HG03520 (cell line): ENCODE data around the gene TTC34.
"Not testable (repeated sequence)": the region's sequence is repeated elsewhere in the genome, so short reads cannot be mapped to it uniquely, and the experiment has no call there.

Experiments used
- ATAC-seq: cut with Tn5 transposase; IDR thresholded peaks from one replicate; pipeline ENCODE4 v1.9.1; 2021; ENCODE audit warnings: mild to moderate bottlenecking, moderate library complexity; ENCODE audit not compliant: unreplicated experiment

Gene TTC34

GRCh38 chr1:2778220-2778592 is 23.3 kb downstream of the TTC34 start:
- no peak for ATAC-seq

DNA sequence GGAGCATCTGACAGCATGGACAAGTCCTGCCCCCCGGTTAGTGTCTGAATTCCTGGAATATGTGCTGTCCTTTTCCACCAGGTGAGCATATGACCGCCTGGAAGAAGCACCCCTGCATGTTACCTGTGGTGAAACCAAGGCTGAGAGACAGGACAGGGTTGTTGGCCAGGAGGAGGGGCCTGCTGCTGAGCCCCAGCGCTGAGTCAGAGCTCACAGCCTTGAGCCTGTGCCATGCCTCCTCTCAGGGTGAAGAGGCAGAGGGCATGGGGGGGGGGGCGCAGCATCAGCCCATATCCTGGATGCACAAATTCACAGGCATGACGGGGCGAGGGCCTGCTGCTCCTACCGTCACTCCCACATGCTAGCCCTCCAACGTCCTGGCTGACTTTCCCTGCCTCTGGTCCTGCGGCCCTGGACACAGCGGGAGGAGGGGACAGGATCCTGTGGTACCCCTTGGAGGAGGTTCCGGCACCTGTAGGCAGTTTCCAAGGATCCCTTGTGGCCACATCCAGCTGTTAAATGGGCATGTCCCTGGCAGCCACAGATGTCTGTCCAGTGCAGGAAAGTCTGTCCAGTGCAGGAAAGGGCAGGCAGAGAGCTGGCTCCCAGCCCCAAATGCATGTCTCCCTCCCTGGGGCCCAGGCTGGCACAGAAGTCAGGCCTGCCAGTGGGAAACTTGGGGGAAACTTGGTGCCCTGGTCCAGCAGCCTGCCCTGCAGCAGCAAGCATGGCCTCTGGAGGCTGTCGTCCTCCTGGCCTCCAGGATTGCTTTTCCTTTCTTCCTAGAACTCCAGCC is 23.9 kb downstream of the TTC34 start:
- no peak for ATAC-seq

- not testable (repeated sequence) for ATAC-seq
These were observed 26.2 kb downstream of the TTC34 start for GRCh38 chr1:2775333-2775732.

GRCh38 chr1:2768052-2768451 is 33.4 kb downstream of the TTC34 start:
- ATAC-seq: not testable (repeated sequence)

GRCh38 chr1:2759433-2759832 is 42.1 kb downstream of the TTC34 start:
- ATAC-seq: not testable (repeated sequence)

DNA sequence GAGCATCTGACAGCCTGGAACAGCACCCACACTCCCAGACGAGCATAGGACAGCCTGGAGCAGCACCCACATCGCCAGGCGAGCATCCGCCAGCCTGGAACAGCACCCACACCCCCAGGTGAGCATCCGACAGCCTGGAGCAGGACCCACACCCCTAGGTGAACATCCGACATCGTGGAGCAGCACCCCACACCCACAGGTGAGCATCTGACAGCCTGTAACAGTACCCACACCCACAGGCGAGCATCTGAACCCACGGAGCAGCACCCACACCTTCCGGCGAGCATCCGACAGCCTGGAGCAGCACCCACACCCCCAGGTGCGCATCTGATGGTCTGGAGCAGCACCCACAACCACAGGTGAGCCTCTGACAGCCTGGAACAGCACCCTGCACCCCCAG is 44.0 kb downstream of the TTC34 start:
- ATAC-seq: not testable (repeated sequence)

DNA sequence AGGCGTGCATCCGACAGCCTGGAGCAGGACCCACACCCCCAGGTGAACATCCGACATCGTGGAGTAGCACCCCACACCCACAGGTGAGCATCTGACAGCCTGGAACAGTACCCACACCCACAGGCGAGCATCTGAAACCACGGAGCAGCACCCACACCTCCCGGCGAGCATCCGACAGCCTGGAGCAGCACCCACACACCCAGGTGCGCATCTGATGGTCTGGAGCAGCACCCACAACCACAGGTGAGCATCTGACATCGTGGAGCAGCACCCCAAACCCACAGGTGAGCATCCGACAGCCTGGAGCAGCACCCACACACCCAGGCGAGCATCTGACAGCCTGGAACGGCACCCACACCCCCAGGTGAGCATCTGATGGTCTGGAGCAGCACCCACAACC is 46.1 kb downstream of the TTC34 start:
- ATAC-seq: not testable (repeated sequence)

GRCh38 chr1:2754597-2754996 is 46.9 kb downstream of the TTC34 start:
- not testable (repeated sequence) for ATAC-seq

GRCh38 chr1:2752503-2752902 is 49.0 kb downstream of the TTC34 start:
- ATAC-seq: not testable (repeated sequence)

DNA sequence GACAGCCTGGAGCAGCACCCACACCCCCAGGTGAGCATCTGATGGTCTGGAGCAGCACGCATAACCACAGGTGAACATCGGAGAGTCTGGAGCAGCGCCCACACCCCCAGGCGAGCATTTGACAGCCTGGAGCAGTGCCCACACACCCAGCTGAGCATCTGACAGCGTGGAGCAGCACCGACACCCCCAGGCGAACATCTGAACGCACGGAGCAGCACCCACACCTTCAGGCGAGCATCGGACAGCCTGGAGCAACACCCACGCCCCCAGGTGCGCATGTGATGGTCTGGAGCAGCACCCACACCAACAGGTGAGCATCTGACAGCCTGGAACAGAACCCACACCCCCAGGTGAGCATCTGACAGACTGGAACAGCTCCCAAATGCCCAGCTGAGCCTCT is 49.6 kb downstream of the TTC34 start:
- not testable (repeated sequence) for ATAC-seq

GRCh38 chr1:2750766-2751730 is 50.4 kb downstream of the TTC34 start:
- ATAC-seq: not testable (repeated sequence)

DNA sequence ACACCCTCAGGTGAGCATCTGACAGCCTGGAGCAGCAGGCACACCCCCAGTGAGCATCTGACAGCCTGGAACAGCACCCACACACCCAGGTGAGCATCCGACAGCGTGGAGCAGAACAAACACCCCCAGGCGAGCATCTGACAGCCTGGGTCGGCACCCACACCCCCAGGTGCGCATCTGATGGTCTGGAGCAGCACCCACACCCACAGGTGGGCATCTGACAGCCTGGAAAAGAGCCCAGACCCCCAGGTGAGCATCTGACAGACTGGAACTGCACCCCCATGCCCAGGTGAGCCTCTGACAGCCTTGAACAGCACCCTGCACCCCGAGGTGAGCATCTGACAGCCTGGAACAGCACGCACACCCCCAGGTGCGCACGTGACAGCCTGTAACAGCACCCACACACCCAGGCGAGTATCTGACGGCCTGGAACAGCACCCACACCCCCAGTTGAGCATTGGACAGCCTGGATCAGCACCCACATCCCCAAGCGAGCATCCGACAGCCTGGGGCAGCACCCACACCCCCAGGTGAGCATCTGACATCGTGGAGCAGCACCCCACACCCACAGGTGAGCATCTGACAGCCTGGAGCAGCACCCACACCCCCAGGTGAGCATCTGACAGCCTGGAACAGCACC is 51.3 kb downstream of the TTC34 start:
- not testable (repeated sequence) for ATAC-seq

GRCh38 chr1:2748626-2749025 is 52.9 kb downstream of the TTC34 start:
- not testable (repeated sequence) for ATAC-seq

DNA sequence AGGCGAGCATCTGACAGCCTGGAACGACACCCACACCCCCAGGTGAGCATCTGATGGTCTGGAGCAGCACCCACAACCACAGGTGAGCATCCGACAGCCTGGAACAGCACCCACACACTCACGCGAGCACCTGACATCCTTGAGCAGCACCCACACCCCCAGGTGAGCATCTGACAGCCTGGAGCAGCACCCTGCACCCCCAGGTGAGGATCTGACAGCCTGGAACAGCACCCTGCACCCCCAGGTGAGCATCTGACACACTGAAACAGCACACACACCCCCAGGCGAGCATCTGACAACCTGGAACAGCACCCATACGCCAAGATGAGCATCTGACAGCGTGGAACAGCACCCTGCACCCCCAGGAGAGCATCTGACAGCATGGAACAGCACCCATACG is 106.7 kb downstream of the TTC34 start:
- not testable (repeated sequence) for ATAC-seq

- not testable (repeated sequence) for ATAC-seq
These were observed 111.3 kb downstream of the TTC34 start for GRCh38 chr1:2690180-2690579.

DNA sequence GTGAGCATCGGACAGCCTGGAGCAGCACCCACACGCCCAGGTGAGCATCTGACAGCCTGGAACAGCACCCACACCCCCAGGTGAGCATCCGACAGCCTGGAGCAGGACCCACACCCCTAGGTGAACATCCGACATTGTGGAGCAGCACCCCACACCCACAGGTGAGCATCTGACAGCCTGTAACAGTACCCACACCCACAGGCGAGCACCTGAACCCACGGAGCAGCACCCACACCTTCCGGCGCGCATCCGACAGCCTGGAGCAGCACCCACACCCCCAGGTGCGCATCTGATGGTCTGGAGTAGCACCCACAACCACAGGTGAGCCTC is 113.2 kb downstream of the TTC34 start:
- ATAC-seq: not testable (repeated sequence)

DNA sequence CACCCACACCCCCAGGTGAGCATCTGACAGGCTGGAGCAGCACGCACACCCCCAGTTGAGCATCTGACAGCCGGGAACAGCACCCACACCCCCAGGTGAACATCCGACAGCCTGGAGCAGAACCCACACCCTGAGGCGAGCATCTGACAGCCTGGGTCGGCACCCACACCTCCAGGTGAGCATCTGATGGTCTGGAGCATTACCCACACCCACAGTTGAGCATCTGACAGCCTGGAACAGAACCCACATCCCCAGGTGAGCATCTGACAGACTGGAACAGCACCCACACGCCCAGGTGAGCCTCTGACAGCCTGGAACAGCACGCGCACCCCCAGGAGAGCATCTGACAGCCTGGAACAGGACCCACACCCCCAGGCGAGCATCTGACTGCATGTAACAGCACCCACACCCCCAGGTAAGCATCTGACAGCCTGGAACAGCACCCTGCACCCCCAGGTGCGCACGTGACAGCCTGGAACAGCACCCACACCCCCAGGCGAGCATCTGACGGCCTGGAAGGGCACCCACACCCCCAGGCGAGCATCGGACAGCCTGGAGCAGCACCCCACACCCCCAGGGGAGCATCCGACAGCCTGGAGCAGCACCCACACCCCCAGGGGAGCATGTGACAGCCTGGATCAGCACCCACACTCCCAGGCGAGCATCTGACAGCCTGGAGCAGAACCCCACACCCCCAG is 113.7 kb downstream of the TTC34 start:
- not testable (repeated sequence) for ATAC-seq

DNA sequence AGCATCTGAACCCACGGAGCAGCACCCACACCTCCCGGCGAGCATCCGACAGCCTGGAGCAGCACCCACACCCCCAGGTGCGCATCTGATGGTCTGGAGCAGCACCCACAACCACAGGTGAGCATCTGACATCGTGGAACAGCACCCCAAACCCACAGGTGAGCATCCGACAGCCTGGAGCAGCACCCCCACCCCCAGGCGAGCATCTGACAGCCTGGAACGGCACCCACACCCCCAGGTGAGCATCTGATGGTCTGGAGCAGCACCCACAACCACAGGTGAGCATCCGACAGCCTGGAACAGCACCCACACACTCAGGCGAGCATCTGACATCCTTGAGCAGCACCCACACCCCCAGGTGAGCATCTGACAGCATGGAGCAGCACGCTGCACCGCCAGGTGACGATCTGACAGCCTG is 114.3 kb downstream of the TTC34 start:
- ATAC-seq: not testable (repeated sequence)

DNA sequence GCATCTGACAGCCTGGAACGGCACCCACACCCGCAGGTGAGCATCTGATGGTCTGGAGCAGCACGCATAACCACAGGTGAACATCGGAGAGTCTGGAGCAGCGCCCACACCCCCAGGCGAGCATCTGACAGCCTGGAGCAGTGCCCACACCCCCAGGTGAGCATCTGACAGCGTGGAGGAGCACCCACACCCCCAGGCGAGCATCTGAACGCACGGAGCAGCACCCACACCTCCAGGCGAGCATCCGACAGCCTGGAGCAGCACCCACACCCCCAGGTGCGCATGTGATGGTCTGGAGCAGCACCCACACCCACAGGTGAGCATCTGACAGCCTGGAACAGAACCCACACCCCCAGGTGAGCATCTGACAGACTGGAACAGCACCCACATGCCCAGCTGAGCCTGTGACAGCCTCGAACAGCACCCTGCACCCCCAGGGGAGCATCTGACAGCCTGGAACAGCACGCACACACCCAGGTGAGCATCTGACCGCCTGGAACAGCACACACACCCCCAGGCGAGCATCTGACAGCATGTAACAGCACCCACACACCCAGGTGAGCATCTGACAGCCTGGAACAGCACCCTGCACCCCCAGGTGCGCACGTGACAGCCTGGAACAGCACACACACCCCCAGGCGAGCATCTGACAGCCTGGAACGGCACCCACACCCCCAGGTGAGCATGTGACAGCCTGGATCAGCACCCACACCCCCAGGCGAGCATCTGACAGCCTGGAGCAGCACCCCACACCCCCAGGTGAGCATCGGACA is 115.2 kb downstream of the TTC34 start:
- ATAC-seq: not testable (repeated sequence)

DNA sequence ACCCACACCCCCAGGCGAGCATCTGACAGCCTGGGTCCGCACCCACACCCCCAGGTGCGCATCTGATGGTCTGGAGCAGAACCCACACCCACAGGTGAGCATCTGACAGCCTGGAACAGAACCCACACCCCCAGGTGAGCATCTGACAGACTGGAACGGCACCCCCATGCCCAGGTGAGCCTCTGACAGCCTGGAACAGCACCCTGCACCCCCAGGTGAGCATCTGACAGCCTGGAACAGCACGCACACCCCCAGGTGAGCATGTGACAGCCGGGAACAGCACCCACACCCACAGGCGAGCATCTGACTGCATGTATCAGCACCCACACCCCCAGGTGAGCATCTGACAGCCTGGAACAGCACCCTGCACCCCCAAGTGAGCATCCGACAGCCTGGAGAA is 115.8 kb downstream of the TTC34 start:
- not testable (repeated sequence) for ATAC-seq
